GM10266 (cell line): ENCODE measurements around the gene ANAPC1.
"Not testable (repeated sequence)": the region's sequence is repeated elsewhere in the genome, so short reads cannot be mapped to it uniquely, and the experiment has no call there.

Experiments
- DNase-seq: peaks from one replicate; pipeline ENCODE4 v3.0.0; 2012; ENCODE audit errors: extremely low spot score
- TF ChIP-seq, protein P1 (sequence below): IDR thresholded peaks from 2 replicates; pipeline ENCODE4 v1.5.1; 2012; ENCODE audit warnings: mild to moderate bottlenecking, low read depth; ENCODE audit not compliant: control insufficient read depth, insufficient read depth; ENCODE audit errors: missing control alignments

The ANAPC1 gene

DNA sequence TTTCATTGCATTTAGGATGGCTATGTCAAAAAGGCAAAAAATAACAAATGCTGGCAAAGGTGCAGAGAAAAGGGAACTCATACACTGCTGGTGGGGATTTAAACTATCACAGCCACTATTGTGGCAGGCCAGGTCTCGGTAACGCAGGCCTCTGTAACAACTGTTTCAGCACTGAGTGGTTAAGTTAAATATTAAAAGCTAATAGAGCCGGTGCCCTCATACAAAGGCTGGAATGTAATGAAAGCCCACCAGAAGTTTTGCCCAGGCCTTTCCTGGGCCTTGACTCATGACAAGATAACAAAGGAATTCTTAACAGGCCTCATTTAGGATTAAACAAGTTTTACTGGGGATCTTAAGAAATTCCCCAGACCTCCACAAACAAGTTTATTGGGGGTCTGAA is 25.1 kb upstream of the ANAPC1 start:
- no peak for DNase-seq
- TF ChIP-seq, protein P1, sequence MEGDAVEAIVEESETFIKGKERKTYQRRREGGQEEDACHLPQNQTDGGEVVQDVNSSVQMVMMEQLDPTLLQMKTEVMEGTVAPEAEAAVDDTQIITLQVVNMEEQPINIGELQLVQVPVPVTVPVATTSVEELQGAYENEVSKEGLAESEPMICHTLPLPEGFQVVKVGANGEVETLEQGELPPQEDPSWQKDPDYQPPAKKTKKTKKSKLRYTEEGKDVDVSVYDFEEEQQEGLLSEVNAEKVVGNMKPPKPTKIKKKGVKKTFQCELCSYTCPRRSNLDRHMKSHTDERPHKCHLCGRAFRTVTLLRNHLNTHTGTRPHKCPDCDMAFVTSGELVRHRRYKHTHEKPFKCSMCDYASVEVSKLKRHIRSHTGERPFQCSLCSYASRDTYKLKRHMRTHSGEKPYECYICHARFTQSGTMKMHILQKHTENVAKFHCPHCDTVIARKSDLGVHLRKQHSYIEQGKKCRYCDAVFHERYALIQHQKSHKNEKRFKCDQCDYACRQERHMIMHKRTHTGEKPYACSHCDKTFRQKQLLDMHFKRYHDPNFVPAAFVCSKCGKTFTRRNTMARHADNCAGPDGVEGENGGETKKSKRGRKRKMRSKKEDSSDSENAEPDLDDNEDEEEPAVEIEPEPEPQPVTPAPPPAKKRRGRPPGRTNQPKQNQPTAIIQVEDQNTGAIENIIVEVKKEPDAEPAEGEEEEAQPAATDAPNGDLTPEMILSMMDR, result no peak

DNA sequence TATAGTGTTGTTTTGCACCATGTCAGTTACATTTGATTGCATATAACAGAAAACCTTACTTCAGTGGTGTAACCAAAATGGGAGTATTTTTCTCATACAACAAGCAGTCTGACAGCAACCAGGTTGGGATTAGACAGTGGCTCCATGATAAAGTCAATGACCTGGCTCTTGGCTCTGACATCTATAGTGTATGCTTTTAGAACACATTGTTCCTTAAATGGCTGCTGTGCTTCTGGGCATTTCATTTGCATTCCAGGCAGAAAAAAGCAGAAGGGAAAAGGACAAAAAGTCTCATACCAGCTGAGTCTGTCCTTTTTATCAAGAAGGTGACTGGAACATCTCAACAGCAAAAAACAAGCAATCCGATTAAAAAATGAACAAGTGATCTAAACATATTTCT is 24.6 kb upstream of the ANAPC1 start:
- no peak for DNase-seq
- TF ChIP-seq, protein P1, result no peak

DNA sequence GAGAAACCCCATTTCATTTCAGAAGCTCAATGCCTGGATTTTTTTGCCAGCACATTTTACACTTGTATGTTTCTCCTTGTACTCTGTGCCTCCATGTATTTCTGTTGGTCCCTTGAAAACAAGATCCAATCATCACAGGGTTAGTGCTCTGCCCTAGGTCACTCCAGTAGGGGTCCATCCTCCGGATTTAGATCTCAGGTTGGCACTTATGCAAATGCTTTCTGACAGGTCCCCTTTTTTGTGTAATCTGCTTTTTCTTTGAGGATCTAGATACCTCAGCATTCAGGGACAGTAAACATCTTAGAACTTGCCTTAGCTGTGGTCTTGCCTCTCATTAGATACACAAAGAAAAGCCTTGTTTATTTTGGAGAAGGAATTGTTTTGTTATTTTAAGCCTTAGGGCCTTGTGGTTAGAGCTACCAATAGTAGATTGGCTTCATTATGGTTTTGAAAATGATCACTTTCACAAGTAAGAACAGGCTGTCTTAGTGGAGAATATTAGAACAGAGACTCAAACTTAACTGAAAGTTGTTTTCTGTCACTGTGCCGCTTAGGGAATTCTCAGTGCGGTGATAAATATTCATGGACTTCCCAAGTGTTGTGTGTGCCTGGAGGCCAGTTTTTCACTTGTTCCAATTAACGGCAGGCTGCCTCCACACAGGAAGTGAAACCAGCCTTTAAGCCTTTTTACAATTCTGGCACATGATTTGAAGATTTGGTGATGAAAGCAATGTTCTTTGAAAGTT is 22.2 kb upstream of the ANAPC1 start:
- DNase-seq, result no peak
- TF ChIP-seq, protein P1, result no peak

DNA sequence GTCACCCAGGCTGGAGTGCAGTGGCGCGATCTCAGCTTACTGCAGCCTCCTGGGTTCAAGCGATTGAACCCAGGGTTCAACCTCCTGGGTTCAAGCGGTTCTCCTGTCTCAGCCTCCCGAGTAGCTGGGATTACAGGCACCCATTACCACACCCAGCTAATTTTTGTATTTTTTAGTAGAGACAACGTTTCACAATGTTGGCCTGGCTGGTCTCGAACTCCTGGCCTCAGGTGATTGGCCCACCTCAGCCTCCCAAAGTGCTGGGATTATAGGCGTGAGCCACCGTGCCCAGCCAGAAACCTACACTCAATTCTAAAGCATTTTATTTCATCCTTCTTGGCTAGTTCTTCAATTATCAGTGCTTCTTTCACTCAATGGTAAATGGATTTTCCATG is 21.5 kb upstream of the ANAPC1 start:
- not testable (repeated sequence) for DNase-seq

DNA sequence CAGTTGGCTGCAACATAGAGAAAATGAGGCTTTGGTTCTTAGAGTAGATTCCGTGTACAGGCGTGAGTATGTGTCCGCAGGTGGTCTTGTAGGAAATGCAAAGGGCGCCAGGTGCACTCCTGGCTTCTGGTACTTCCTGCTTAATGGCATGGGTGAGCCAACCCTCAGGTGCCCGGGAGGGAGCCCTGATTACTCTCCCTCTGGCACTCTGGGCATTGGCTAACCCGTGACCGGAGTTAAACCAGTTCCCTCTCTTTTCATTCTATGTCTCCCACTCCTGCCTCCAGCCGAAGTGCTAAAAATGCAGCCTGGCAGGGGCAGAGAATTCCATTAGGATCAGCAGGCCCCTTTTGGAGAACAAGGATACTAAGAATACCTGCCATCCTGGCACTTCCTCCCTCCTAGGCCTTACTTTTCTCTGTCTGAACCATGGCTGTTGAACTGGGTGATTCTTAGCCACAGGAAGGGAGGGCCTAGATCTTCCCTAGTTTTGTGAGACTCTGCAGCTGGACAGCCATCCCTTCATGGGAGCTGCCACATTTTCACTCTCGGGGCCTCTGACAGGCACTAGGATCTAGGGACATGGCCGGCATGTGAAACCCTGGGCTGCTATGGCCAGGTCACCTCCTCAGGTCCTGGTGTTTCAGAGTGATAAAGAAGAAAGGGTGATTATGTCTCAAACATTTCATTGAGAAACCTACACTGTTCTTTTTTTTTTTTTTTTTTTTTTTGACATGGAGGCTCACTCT is 20.9 kb upstream of the ANAPC1 start:
- DNase-seq, result no peak
- TF ChIP-seq, protein P1, result no peak

DNA sequence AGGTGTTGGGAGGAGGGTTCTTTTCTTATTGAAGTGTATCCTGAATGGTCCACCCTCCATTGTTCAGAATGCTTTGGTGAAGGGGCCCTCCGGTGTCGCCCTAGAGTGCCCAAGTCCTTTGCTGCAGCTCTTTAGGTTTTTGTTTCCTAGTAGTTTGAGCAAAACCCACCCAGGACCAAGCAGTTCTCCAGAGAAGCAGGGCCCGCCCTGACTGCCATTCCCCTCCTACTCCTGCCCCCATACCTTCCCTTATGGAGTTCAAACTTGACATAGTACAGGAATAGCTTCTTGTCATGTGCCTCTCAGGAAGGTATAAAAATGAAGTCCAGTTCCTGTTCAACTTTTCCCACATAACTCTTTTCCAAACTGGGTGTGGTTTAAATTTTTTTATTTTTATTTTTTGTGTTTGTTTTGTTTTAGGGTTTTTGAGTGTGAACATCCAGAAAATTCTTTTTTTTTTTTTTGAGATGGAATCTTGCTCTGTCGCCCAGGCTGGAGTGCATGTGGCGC is 20.0 kb upstream of the ANAPC1 start:
- TF ChIP-seq, protein P1, result no peak
- DNase-seq, result no peak

DNA sequence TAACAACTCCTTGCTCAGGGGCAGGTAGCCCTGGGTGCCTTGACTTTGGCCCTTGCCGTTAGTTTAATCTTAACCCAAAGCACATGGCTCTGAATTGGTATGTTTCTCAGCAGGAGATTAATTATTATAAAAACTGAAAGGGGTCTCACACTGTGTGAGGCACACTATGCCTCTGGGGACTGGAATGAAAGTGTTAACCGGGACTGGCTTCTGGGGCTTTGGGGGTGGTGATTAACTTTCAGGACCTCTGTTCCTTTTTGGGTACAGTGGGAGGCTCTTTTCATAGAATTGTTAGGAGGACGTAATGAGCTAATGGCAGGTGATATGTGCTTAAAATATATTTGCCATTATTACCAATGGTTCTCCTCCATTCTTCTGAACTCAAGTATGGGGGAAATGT is 19.5 kb upstream of the ANAPC1 start:
- TF ChIP-seq, protein P1, result no peak
- DNase-seq, result no peak
